H9 (cell line): ENCODE results near the gene ASAP3. TPM values are rescaled to one million over a fixed set of nuclear protein-coding genes. Genes with fewer than 3 reads are reported as not detected.
A peak's percentile ranks its signal among the peaks of the same experiment; 100 is the strongest.

Source experiments
- DNase-seq: peaks from one replicate; pipeline ENCODE4 v3.0.0-alpha.2; 2017
- H2AFZ ChIP-seq: one replicate; pipeline ENCODE4 v1.6.1; 2013; ENCODE audit warnings: mild to moderate bottlenecking, low read length, control low read depth, moderate library complexity
- H2AK5ac ChIP-seq: 2 replicates; pipeline ENCODE4 v1.6.1; 2013; ENCODE audit warnings: low read length, control low read depth, mixed read lengths; ENCODE audit not compliant: insufficient read length
- H2BK120ac ChIP-seq: one replicate; pipeline ENCODE4 v1.6.1; 2013; ENCODE audit warnings: low read depth, mild to moderate bottlenecking, low read length, control low read depth, inconsistent platforms; ENCODE audit not compliant: poor library complexity, severe bottlenecking
- H2BK12ac ChIP-seq: 2 replicates; pipeline ENCODE4 v1.6.1; 2013; ENCODE audit warnings: low read length, control low read depth, mixed read lengths, low read depth; ENCODE audit not compliant: insufficient read length
- H2BK15ac ChIP-seq: 2 replicates; pipeline ENCODE4 v1.6.1; 2013; ENCODE audit warnings: low read depth, low read length, control low read depth
- H2BK20ac ChIP-seq: one replicate; pipeline ENCODE4 v1.6.1; 2013; ENCODE audit warnings: low read depth, mild to moderate bottlenecking, low read length, control low read depth, inconsistent platforms; ENCODE audit not compliant: poor library complexity, severe bottlenecking
- H2BK5ac ChIP-seq: 2 replicates; pipeline ENCODE4 v1.6.1; 2013; ENCODE audit warnings: low read length, control low read depth, mixed read lengths; ENCODE audit not compliant: insufficient read length
- H3K14ac ChIP-seq: 2 replicates; pipeline ENCODE4 v1.6.1; 2013; ENCODE audit warnings: low read length, control low read depth; ENCODE audit not compliant: insufficient read depth
- H3K18ac ChIP-seq: 2 replicates; pipeline ENCODE4 v1.6.1; 2013; ENCODE audit warnings: low read depth, mild to moderate bottlenecking, mixed read lengths, low read length, control low read depth; ENCODE audit not compliant: insufficient read length
- H3K23ac ChIP-seq: 2 replicates; pipeline ENCODE4 v1.6.1; 2013; ENCODE audit warnings: low read length, control low read depth, mixed read lengths, low read depth; ENCODE audit not compliant: insufficient read length
- H3K23me2 ChIP-seq: 2 replicates; pipeline ENCODE4 v1.6.1; 2013; ENCODE audit warnings: low read depth, mild to moderate bottlenecking, mixed read lengths, low read length, control low read depth; ENCODE audit not compliant: insufficient read length, poor library complexity, severe bottlenecking
- H3K27ac ChIP-seq: 2 replicates; pipeline ENCODE4 v1.5.1; 2013; ENCODE audit warnings: low read length, control low read depth, mixed read lengths, low read depth; ENCODE audit not compliant: insufficient read length
- H3K27me3 ChIP-seq: 2 replicates; pipeline ENCODE4 v1.6.1; 2013; ENCODE audit warnings: low read length, control low read depth, inconsistent platforms; ENCODE audit not compliant: insufficient read depth
- H3K4ac ChIP-seq: 2 replicates; pipeline ENCODE4 v1.6.1; 2013; ENCODE audit warnings: low read depth, mild to moderate bottlenecking, control low read depth, inconsistent platforms, low read length, moderate library complexity
- H3K4me1 ChIP-seq: 2 replicates; pipeline ENCODE4 v1.6.1; 2013; ENCODE audit warnings: low read length, control low read depth, inconsistent platforms; ENCODE audit not compliant: insufficient read depth
- H3K4me2 ChIP-seq: 2 replicates; pipeline ENCODE4 v1.6.1; 2013; ENCODE audit warnings: low read length, control low read depth, mixed read lengths; ENCODE audit not compliant: insufficient read length, insufficient read depth
- H3K56ac ChIP-seq: 2 replicates; pipeline ENCODE4 v1.6.1; 2013; ENCODE audit warnings: low read depth, mild to moderate bottlenecking, mixed read lengths, low read length, control low read depth; ENCODE audit not compliant: insufficient read length
- H3K79me1 ChIP-seq: 2 replicates; pipeline ENCODE4 v1.6.1; 2013; ENCODE audit warnings: low read depth, mild to moderate bottlenecking, moderate library complexity, low read length, control low read depth, inconsistent platforms; ENCODE audit not compliant: insufficient read depth, poor library complexity, severe bottlenecking
- H3K79me2 ChIP-seq: 2 replicates; pipeline ENCODE4 v1.6.1; 2013; ENCODE audit warnings: low read length, control low read depth, inconsistent platforms; ENCODE audit not compliant: insufficient read depth
- H3K9ac ChIP-seq: 2 replicates; pipeline ENCODE4 v1.6.1; 2013; ENCODE audit warnings: low read length, control low read depth, mixed read lengths; ENCODE audit not compliant: insufficient read length; ENCODE audit errors: extremely low read depth
- H3K9me3 ChIP-seq: one replicate; pipeline ENCODE4 v1.6.1; 2013; ENCODE audit warnings: low read depth, low read length, inconsistent platforms; ENCODE audit not compliant: control insufficient read depth
- H3T11ph ChIP-seq: one replicate; pipeline ENCODE4 v1.6.1; 2013; ENCODE audit warnings: mild to moderate bottlenecking, low read length, control low read depth, inconsistent platforms
- H4K20me1 ChIP-seq: one replicate; pipeline ENCODE4 v1.6.1; 2013; ENCODE audit not compliant: control insufficient read depth, insufficient read length, insufficient read depth
- H4K5ac ChIP-seq: 2 replicates; pipeline ENCODE4 v1.6.1; 2013; ENCODE audit warnings: low read depth, mild to moderate bottlenecking, mixed read lengths, low read length, control low read depth; ENCODE audit not compliant: insufficient read length
- H4K8ac ChIP-seq: replicated peaks from 2 replicates; pipeline ENCODE4 v1.6.1; 2013; ENCODE audit warnings: low read length, control low read depth, mixed read lengths, low read depth; ENCODE audit not compliant: insufficient read length
- H4K91ac ChIP-seq: 2 replicates; pipeline ENCODE4 v1.6.1; 2013; ENCODE audit warnings: low read depth, mild to moderate bottlenecking, moderate library complexity, mixed read lengths, low read length, control low read depth; ENCODE audit not compliant: insufficient read length
- H3K27ac Mint-ChIP-seq, 3 experiments: 2 replicates in 2 of 3; 3 replicates in 1 of 3; pipeline ENCODE4 v1.8.0; 2020 to 2021; ENCODE audit warnings: mixed read lengths in 3 of 3, mild to moderate bottlenecking in 1 of 3, moderate library complexity in 1 of 3
- H3K27me3 Mint-ChIP-seq: 2 replicates; pipeline ENCODE4 v1.8.0; 2021; ENCODE audit warnings: low read depth, mild to moderate bottlenecking, moderate library complexity, mixed read lengths
- H3K36me3 Mint-ChIP-seq, 3 experiments: 2 replicates in 2 of 3; 3 replicates in 1 of 3; pipeline ENCODE4 v1.8.0; 2020 to 2021; ENCODE audit warnings: low read depth in 3 of 3, mixed read lengths in 3 of 3; ENCODE audit not compliant: insufficient read depth in 1 of 3
- H3K4me1 Mint-ChIP-seq, 2 experiments: 2 replicates each; pipeline ENCODE4 v1.8.0; 2020; ENCODE audit warnings: mixed read lengths in 2 of 2
- H3K4me3 Mint-ChIP-seq, 2 experiments: 2 replicates in 1 of 2; 3 replicates in 1 of 2; pipeline ENCODE4 v1.8.0; 2020 to 2021; ENCODE audit warnings: mild to moderate bottlenecking in 2 of 2, mixed read lengths in 2 of 2, moderate library complexity in 1 of 2
- H3K9me3 Mint-ChIP-seq, 2 experiments: 2 replicates in 1 of 2; 3 replicates in 1 of 2; pipeline ENCODE4 v1.8.0; 2020; ENCODE audit warnings: mild to moderate bottlenecking in 2 of 2, mixed read lengths in 2 of 2, moderate library complexity in 1 of 2
- CTCF ChIP-seq: fragments of 200-600 bp; sonication (generic); conservative IDR thresholded peaks from 3 replicates; pipeline ENCODE4 v1.8.0; 2021; ENCODE audit warnings: antibody characterized with exemption, mild to moderate bottlenecking
- WGBS: extraction: QIAGEN DNeasy Blood & Tissue Kit; methylation state at CpG from one replicate; pipeline ENCODE4 v1.1.7; 2013; ENCODE audit warnings: missing lambda C conversion rate, low lambda C conversion rate, mixed read lengths; ENCODE audit not compliant: insufficient read length; ENCODE audit errors: extremely low coverage; 5-methylcytosine and 5-hydroxymethylcytosine counted together
- total RNA-seq: library from RNA; stranded (reverse); gene quantifications from 2 replicates; pipeline ENCODE4 v1.2.1, GENCODE V29; 2021

ASAP3 gene
- total RNA-seq, 1 experiment from 2014 or later, result 26.7 TPM

GRCh38 chr1:23484253-23485001 lies 448 bp upstream of the ASAP3 start:
- no peaks in the 10 kb centered on the region; a peak in 1 of 7 replicates for H3K36me3 Mint-ChIP-seq
- peaks cover 13% of the 10 kb centered on the region for H3K23me2 ChIP-seq
- H3K9ac ChIP-seq, result peak overlapping the region; percentile 20
- no peaks in the 10 kb centered on the region; the same call in 1 of the 2 replicates for H3K4me1 ChIP-seq
- H2BK120ac ChIP-seq, result no peak overlapping the region
- peak overlapping the region; percentile 78 to 98 (median 93); a peak in 6 of 7 replicates for H3K27ac Mint-ChIP-seq
- H2BK15ac ChIP-seq, result no peak overlapping the region
- no peaks in the 10 kb centered on the region for H3K79me1 ChIP-seq
- no peak overlapping the region for H4K8ac ChIP-seq
- no peak overlapping the region for H2AK5ac ChIP-seq
- H2BK12ac ChIP-seq, result no peak overlapping the region
- no peak overlapping the region for H3K56ac ChIP-seq
- H3K27me3 ChIP-seq, result no peaks in the 10 kb centered on the region
- H3T11ph ChIP-seq, result no peak overlapping the region
- no peak overlapping the region for H2BK20ac ChIP-seq
- H3K79me2 ChIP-seq, result peaks cover 9% of the 10 kb centered on the region; the same call in 1 of the 2 replicates
- H3K14ac ChIP-seq, result peak overlapping the region; percentile 62; the same call in 1 of the 2 replicates
- H4K91ac ChIP-seq, result no peak overlapping the region
- peak; percentile 96 for DNase-seq
- no peak overlapping the region for H3K23ac ChIP-seq
- peak overlapping the region; percentile 86 for H3K18ac ChIP-seq
- no peak overlapping the region for H4K5ac ChIP-seq
- no CpG with 5 or more reads among the region's 54 CpGs for WGBS
- peaks cover 20 to 28% of the 10 kb centered on the region in 2 experiments for H3K4me1 Mint-ChIP-seq
- TF ChIP-seq CTCF, result no peak
- H4K20me1 ChIP-seq, result no peaks in the 10 kb centered on the region
- peak overlapping the region; percentile 65 for H3K4me2 ChIP-seq
- H3K4ac ChIP-seq, result no peak overlapping the region
- peaks cover 55% of the 10 kb centered on the region for H3K27me3 Mint-ChIP-seq
- peak overlapping the region; percentile 17 for H2AFZ ChIP-seq
- no peak overlapping the region for H3K27ac ChIP-seq
- H3K9me3 ChIP-seq, result no peaks in the 10 kb centered on the region
- H3K9me3 Mint-ChIP-seq, result no peaks in the 10 kb centered on the region
- H2BK5ac ChIP-seq, result no peak overlapping the region
- H3K4me3 Mint-ChIP-seq, result peak overlapping the region; percentile 86
